PC-3 (cell line): ENCODE measurements around the gene TP53BP1. TPM values are rescaled to one million over a fixed set of nuclear protein-coding genes. Genes with fewer than 3 reads are reported as not detected.
A peak's percentile ranks its signal among the peaks of the same experiment; 100 is the strongest.

Experiments
- ATAC-seq: fragments of 200-7000 bp; cut with Tn5 transposase; 2 replicates; pipeline ENCODE4 v1.9.1; 2020; ENCODE audit warnings: mild to moderate bottlenecking, moderate library complexity
- BruUV-seq: library from RNA; stranded (reverse); fragments of 400-500 nt; replicated peaks from 2 replicates; lab custom pipeline; 2021; lab: Mats Ljungman, UMichigan
- CTCF ChIA-PET: fragments of 300-600 bp; sonication (Branson Sonifier 250); formaldehyde crosslinking; loops from one replicate; lab custom pipeline; 2022; ENCODE audit warnings: antibody characterized with exemption; lab: Charles Lee
- POLR2A ChIA-PET: fragments of 300-600 bp; sonication (Branson Sonifier 250); formaldehyde crosslinking; loops from one replicate; lab custom pipeline; 2022; ENCODE audit warnings: antibody characterized with exemption; ENCODE audit not compliant: unreplicated experiment; lab: Charles Lee
- DNase-seq: peaks from one replicate; pipeline ENCODE4 v3.0.0-alpha.2; 2015
- H2AFZ ChIP-seq: fragments of 300-600 bp; sonication (generic); 2 replicates; pipeline ENCODE4 v1.6.0; 2016; ENCODE audit warnings: antibody characterized with exemption, low read length
- H3F3A ChIP-seq: fragments of 300-600 bp; sonication (generic); one replicate; pipeline ENCODE4 v1.6.0; 2017; ENCODE audit warnings: antibody characterized with exemption, low read length, control low read depth, mild to moderate bottlenecking; ENCODE audit not compliant: unreplicated experiment
- H3K27ac ChIP-seq: fragments of 300-600 bp; sonication (generic); 2 replicates; pipeline ENCODE4 v1.5.1; 2016; ENCODE audit warnings: mild to moderate bottlenecking, low read length
- H3K27me3 ChIP-seq: fragments of 300-600 bp; sonication (generic); 2 replicates; pipeline ENCODE4 v1.6.1; 2016; ENCODE audit warnings: low read length, mixed read lengths
- H3K36me3 ChIP-seq: fragments of 300-600 bp; sonication (generic); 2 replicates; pipeline ENCODE4 v1.6.1; 2016; ENCODE audit warnings: low read depth, mixed run types, low read length, mixed read lengths
- H3K4me1 ChIP-seq: fragments of 300-600 bp; sonication (generic); 2 replicates; pipeline ENCODE4 v1.5.1; 2016; ENCODE audit warnings: low read length; ENCODE audit not compliant: insufficient read depth
- H3K4me2 ChIP-seq: fragments of 300-600 bp; sonication (generic); 2 replicates; pipeline ENCODE4 v1.6.0; 2016; ENCODE audit warnings: low read length
- H3K4me3 ChIP-seq: fragments of 300-600 bp; sonication (generic); 2 replicates; pipeline ENCODE4 v1.5.1; 2016; ENCODE audit warnings: mild to moderate bottlenecking, low read length, mixed read lengths
- H3K79me2 ChIP-seq: fragments of 300-600 bp; sonication (generic); 2 replicates; pipeline ENCODE4 v1.6.1; 2017; ENCODE audit warnings: low read length, mixed read lengths
- H3K9ac ChIP-seq: fragments of 300-600 bp; sonication (generic); 2 replicates; pipeline ENCODE4 v1.6.0; 2016; ENCODE audit warnings: mild to moderate bottlenecking, low read length
- H3K9me2 ChIP-seq: fragments of 300-600 bp; sonication (generic); replicated peaks from 2 replicates; pipeline ENCODE4 v1.6.1; 2016; ENCODE audit warnings: mixed run types, low read length, mixed read lengths
- H3K9me3 ChIP-seq: fragments of 300-600 bp; sonication (generic); 2 replicates; pipeline ENCODE4 v1.6.1; 2016; ENCODE audit warnings: low read length, mixed read lengths
- H4K20me1 ChIP-seq: fragments of 300-600 bp; sonication (generic); 2 replicates; pipeline ENCODE4 v1.6.1; 2016; ENCODE audit warnings: low read length, mixed read lengths
- EZH2 ChIP-seq: fragments of 300-600 bp; sonication (generic); IDR thresholded peaks from one replicate; pipeline ENCODE4 v1.6.1; 2017; ENCODE audit warnings: antibody characterized with exemption, mild to moderate bottlenecking, low read length; ENCODE audit not compliant: unreplicated experiment
- EZH2phosphoT487 ChIP-seq: fragments of 300-600 bp; sonication (generic); IDR thresholded peaks from 2 replicates; pipeline ENCODE4 v1.6.1; 2018; ENCODE audit warnings: mild to moderate bottlenecking, antibody characterized with exemption, low read length, borderline replicate concordance
- intact Hi-C: fragments of 100-400 bp; cut with micrococcal nuclease; formaldehyde crosslinking; loops from 2 replicates; pipeline ENCODE4 v1.9.0; 2023
- total RNA-seq: library from RNA; depleted of rRNA; stranded (reverse); fragments of >200 nt; gene quantifications from 2 replicates; pipeline ENCODE4 v1.2.3, GENCODE V29; 2014
- TF ChIP-seq, protein P1 (sequence below): fragments of 300-600 bp; sonication (generic); conservative IDR thresholded peaks from 2 replicates; pipeline ENCODE4 v1.5.1; 2017; ENCODE audit warnings: antibody characterized with exemption, low read depth, mild to moderate bottlenecking, low read length

Gene TP53BP1
- total RNA-seq, 1 experiment from 2014 or later: 55.7 TPM

DNA sequence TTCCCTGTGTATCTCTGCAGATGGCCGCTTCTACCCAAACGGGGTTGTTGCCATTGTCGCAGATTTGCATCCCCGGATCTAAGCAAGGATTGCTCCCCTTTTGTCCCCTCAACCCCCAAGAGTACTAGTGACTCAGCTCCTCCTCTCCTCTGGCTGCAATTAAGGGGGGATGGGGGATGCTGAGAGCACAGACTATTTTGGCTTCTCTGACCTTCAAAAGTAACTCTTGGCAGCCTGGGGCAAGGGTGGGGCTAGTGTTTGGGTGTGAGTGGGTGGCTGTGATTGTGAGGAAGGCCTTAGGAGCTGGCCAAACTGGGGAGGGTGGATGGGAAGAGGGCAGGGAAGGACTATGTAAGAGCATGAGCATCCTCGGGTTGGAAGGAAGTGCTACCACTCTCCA is 23.2 kb upstream of the TP53BP1 start:
- Histone ChIP-seq H3K9me3 (no peaks in the 10 kb centered on the region), H3K27ac (no peak overlapping the region), H3K79me2 (no peaks in the 10 kb centered on the region), H3K27me3 (no peaks in the 10 kb centered on the region), H3F3A (no peaks in the 10 kb centered on the region), H3K9ac (no peak overlapping the region), H3K9me2 (no peaks in the 10 kb centered on the region), H3K4me3 (no peak overlapping the region), H3K36me3 (no peaks in the 10 kb centered on the region), H3K4me2 (no peak overlapping the region), H4K20me1 (no peaks in the 10 kb centered on the region), H2AFZ (no peak overlapping the region), H3K4me1 (peaks cover 6% of the 10 kb centered on the region)
- TF ChIP-seq EZH2phosphoT487 (no peak), EZH2 (no peak)
- TF ChIP-seq, protein P1, sequence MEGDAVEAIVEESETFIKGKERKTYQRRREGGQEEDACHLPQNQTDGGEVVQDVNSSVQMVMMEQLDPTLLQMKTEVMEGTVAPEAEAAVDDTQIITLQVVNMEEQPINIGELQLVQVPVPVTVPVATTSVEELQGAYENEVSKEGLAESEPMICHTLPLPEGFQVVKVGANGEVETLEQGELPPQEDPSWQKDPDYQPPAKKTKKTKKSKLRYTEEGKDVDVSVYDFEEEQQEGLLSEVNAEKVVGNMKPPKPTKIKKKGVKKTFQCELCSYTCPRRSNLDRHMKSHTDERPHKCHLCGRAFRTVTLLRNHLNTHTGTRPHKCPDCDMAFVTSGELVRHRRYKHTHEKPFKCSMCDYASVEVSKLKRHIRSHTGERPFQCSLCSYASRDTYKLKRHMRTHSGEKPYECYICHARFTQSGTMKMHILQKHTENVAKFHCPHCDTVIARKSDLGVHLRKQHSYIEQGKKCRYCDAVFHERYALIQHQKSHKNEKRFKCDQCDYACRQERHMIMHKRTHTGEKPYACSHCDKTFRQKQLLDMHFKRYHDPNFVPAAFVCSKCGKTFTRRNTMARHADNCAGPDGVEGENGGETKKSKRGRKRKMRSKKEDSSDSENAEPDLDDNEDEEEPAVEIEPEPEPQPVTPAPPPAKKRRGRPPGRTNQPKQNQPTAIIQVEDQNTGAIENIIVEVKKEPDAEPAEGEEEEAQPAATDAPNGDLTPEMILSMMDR: no peak
- ATAC-seq (no peak), DNase-seq (no peak)
- ChIA-PET CTCF (no interaction called here), POLR2A (no interaction called here)
- no TSS peak for BruUV-seq
- intact Hi-C loops: no loop called here

DNA sequence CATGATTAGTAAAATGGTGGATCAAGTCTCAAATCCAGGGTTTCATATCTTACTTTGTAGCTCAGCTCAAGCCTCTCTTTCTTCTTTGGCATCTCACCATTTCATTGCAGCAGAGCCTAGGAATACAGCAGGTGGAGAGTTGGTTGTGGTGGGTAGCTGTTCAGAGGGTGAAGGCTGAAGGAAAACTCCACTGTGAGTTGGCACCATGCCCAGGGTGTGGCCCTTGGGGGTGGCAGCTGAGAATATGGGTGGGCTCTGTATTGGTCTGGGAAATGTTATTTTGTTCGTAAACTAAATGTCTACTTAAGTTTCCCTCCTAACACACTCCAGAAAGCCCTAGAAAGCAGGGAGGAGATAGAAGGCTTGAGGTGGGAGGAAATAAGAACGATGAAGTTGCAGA is 22.8 kb upstream of the TP53BP1 start:
- intact Hi-C loops: no loop called here
- Histone ChIP-seq H3K4me2 (no peak overlapping the region), H3K27ac (no peak overlapping the region), H4K20me1 (no peaks in the 10 kb centered on the region), H3K36me3 (no peaks in the 10 kb centered on the region), H3F3A (no peaks in the 10 kb centered on the region), H2AFZ (no peak overlapping the region), H3K79me2 (no peaks in the 10 kb centered on the region), H3K9me3 (no peaks in the 10 kb centered on the region), H3K9ac (no peak overlapping the region), H3K4me1 (peaks cover 9% of the 10 kb centered on the region), H3K27me3 (no peaks in the 10 kb centered on the region), H3K9me2 (no peaks in the 10 kb centered on the region), H3K4me3 (no peak overlapping the region)
- ATAC-seq (no peak), DNase-seq (no peak)
- ChIA-PET POLR2A (interaction anchor here (0.7 kb wide), 1 partner anchor 32 kb away, joined by 3 read pairs; no protein-coding TSS in a partner anchor), CTCF (interaction anchor here (0.9 kb wide), 1 partner anchor 75 kb away, joined by 3 read pairs; no protein-coding TSS in a partner anchor)
- no peak for TF ChIP-seq EZH2phosphoT487
- no peak for TF ChIP-seq EZH2
- TF ChIP-seq, protein P1: no peak
- no TSS peak for BruUV-seq

DNA sequence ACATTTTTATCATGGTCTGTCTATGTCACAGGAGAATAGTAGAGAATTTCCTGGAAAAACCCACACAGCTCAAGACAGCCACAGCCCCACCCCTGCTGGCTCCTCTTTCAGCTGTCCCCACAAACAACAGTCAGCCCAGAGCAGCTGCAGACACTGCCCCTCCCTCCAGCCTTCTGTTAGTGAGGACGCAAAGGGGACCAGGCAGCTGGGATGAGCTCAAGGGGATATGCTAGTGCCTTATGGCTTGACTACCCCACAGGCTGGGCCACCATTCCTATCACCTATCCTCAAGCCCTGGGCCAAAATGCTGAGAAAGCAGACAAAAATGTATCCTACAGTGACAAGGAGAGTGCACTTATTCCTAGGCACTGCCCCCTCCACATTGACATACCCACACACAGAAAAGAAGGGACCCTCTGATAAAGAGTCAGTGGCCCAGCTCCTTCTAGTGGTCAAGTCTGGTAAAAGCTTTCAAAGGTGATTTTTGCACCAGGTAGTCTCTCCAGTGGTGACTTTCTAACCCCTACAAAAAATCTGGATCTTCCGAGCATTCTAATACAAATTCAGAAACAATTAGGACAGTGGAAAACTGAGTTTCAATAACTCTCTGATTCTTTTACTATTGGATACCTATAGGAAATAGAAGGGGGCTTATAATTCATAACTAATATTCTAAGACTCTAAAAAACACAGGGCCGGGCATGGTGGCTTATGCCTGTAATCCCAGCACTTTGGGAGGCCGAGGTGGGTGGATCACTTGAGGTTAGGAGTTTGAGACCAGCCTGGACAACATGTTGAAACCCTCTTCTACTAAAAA is 21.5 kb upstream of the TP53BP1 start:
- POLR2A ChIA-PET: no interaction called here

More for the DNA sequence above, 21.5 kb upstream of the TP53BP1 start:
- Histone ChIP-seq H3K27ac (no peak overlapping the region), H3K4me1 (peaks cover 9% of the 10 kb centered on the region), H2AFZ (no peak overlapping the region), H3F3A (no peaks in the 10 kb centered on the region), H3K4me3 (no peak overlapping the region), H3K4me2 (no peak overlapping the region), H3K9me3 (no peaks in the 10 kb centered on the region), H4K20me1 (no peaks in the 10 kb centered on the region), H3K36me3 (no peaks in the 10 kb centered on the region), H3K79me2 (no peaks in the 10 kb centered on the region), H3K9me2 (no peaks in the 10 kb centered on the region), H3K9ac (no peak overlapping the region), H3K27me3 (no peaks in the 10 kb centered on the region)
- peak; percentile 41 for DNase-seq
- TF ChIP-seq EZH2phosphoT487 (no peak), EZH2 (no peak)
- TF ChIP-seq, protein P1: peak; percentile 79
- no peak for ATAC-seq
- intact Hi-C loops: loop anchor here (1.0 kb wide), 1 partner anchor 31 kb away; no protein-coding TSS in a partner anchor
- CTCF ChIA-PET: interaction anchor here (0.5 to 1.1 kb wide), 5 partner anchors 13 to 729 kb away, joined by 3 to 10 read pairs (median 5); no protein-coding TSS in a partner anchor
- BruUV-seq: no TSS peak
